ENCODE data around the gene CCDC190. TPM values are rescaled to one million over a fixed set of nuclear protein-coding genes. Genes with fewer than 3 reads are reported as not detected.
"Not testable (repeated sequence)": the region's sequence is repeated elsewhere in the genome, so short reads cannot be mapped to it uniquely, and the experiment has no call there.

CCDC190 gene
- total RNA-seq, 1 donor from 2014 or later: 0.23 TPM

- DNase-seq (ENCODE audit: low spot score): peak; percentile 74
Observed at GRCh38 chr1:162878000-162878596, 17.1 kb upstream of the CCDC190 start.

- no peak for DNase-seq (ENCODE audit: low spot score)
Observed at GRCh38 chr1:162877412-162877811, 16.4 kb upstream of the CCDC190 start.

DNA sequence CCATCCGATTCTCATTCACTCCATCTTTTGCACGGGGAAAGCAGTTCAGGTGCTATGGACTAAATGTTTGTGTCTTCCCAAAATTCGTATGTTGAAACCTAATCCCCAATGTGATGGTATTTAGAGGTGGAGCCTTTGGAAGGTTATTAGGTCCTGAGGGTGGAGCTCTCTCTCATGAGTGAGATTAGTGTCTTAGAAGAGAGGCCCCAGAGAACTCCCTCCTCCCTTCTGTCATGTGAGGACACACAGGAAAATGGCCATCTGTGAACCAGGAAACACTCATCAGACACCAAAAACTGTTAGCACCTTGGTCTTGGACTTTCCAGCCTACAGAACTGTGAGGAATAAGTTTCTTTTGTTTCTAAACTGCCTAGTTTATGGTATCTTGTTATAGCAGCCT lies 15.8 kb upstream of the CCDC190 start:
- no peak for DNase-seq (ENCODE audit: low spot score)

DNA sequence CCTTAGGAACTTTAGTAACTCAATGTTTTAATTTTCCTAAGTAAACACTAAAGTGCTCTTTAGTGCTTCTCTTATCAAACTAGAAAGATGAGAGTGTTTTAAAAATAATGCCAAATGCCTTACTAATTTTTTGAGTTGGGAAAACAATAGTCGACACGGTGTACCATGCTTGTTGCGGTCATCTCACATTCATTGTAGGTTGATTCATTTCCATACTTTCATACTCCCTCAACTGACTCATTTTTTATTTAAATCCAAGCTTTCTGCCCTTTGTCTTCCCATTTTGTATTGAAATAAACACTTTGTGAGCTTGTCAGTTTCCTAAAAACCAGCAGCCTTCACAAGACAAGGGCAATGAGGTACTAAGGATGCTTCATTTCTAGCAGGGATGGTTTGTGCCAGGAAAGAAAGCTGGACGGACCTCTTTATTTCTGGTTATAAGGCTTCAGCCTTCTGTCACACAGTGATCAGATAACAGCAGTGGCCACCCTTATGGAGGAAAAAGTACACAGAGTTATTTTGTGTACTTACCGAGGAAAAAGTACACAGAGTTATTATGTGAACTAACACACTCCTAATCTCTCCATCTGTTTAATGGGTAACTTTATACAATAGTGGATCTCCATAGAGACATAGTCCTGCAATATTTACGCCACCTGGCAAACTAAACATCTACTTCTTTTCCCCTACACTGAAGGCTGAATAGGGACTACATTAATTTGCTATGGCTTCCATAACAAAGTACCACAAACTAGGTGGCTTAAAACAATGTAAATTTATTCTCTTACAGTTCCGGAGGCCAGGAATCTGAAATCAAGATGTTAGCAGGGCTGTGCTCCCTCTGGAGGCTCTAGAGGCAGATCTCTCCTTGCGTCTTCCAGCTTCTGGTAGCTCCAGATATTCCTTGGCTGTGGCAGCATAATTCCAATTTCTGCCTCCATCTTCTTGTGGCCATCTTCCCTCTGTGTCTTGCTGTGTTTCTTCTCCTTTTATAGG lies 13.0 kb upstream of the CCDC190 start:
- DNase-seq (ENCODE audit: low spot score): no peak

- DNase-seq (ENCODE audit: low spot score): no peak
Observed at GRCh38 chr1:162872981-162873380, 12.0 kb upstream of the CCDC190 start.

- not testable (repeated sequence) for DNase-seq (ENCODE audit: low spot score)
Observed at GRCh38 chr1:162871417-162871816, 10.4 kb upstream of the CCDC190 start.

DNA sequence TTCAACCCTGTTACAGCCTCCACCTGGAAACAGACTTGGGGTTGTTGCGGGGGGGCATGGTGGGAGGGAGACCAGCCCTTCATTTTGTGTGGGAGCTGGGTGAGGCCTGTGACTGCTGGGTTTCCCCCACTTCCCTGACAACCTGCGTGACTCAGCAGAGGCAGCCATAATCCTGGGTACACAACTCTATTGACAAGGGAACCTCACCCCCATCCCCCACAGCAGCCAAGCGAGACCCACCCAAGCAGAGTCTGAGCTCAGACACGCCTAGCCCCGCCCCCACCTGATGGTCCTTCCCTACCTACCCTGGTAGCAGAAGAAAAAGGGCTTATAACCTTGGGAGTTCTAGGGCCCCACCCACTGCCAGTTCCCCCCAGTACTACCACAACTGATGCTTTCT lies 8.0 kb upstream of the CCDC190 start:
- no peak for DNase-seq (ENCODE audit: low spot score)

DNA sequence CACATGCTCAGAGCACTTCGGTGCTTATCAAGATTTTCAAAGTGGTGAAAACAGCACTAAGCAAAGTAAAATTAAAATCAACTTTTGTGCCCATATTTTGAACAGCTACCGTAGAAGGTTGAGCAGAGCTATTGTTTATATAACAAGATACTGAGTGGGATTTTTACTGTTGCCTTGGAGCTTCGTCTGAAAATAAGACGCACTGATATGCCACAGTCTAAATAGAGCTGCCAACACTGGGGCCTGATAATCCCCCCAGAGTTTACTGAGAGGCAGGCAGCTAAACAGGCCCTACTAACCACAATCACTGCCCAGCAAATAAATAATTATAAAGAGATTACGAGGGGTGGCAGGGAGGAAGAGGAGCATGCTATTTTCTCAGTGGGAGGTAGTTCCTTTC lies 650 bp upstream of the CCDC190 start:
- DNase-seq (ENCODE audit: low spot score): no peak

DNA sequence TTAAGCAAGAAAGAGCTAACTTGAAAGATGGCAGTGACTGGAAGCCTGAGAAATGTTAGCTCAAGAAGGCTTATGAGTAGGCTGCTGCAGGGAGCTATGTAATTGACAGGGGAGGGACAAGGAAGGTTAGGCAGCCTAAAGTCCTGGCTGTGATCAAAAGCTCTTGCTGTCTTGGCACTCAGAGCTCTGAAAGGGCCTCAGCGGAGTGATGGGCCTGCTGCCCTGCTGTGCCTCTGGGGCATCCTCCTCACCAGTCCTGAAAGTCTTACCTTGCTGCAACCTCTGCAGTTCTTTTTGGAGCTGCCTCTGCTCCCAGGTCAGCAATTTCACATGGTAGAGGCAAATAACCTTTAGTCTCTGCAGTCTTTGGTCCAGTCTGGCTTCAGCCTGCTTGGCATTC lies 1.8 kb downstream of the CCDC190 start:
- no peak for DNase-seq (ENCODE audit: low spot score)

GRCh38 chr1:162857850-162858249 lies 3.1 kb downstream of the CCDC190 start:
- no peak for DNase-seq (ENCODE audit: low spot score)

GRCh38 chr1:162856260-162856659 lies 4.7 kb downstream of the CCDC190 start:
- DNase-seq (ENCODE audit: low spot score): no peak

DNA sequence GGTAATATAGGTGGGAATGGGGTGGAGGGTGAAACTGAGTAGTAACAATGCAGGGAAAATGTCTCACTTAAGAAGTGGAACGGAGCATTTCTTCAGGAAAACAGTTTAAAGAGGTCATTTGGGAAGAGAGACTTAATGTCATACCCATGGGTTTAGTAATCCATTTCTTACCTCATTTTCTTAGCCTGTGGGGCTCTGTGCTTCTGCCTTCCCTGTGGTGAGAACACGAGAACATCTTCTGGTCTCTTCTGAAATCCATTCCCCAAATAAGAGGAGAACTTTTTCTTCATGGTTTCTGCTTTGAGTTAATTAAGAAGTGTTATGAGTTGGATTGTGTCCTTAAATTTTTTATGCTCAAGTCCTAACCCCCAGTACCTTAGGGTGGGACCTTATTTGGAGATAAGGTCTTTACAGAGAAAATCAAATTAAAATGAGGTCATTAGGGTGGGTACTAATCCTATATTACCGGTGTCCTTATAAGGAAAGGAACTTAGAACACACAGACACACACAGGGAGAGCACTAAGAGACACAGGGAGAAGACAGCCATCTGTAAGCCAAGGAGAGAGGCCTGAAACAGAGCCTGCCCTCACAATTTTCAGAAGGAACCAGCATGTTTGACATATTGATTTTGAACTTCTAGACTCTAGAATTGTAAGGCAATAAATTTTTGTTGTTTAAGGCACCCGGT lies 5.4 kb downstream of the CCDC190 start:
- DNase-seq (ENCODE audit: low spot score): no peak

- DNase-seq (ENCODE audit: low spot score): peak; percentile 62
Observed at GRCh38 chr1:162854245-162854882, 6.6 kb downstream of the CCDC190 start.

- DNase-seq (ENCODE audit: low spot score): no peak
Observed at GRCh38 chr1:162851341-162851740, 9.6 kb downstream of the CCDC190 start.

DNA sequence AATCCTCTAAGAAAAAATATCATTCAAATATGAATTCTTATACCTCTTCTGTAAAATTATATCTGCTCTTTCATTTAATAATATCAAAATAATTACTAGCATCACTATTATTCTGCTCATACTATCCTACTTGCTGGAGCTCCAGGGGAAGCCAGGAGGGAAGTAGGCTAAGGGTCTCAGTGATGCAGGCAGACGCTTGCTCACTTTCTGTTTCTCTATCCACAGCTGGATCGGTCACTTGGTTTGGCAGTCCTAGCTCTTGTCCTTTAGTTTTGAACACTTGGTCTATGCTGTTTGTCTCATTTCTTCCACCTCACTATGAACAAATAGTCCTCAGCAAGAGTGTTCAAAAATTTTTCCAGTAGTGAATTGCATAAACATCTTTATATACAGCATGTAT lies 11.3 kb downstream of the CCDC190 start:
- no peak for DNase-seq (ENCODE audit: low spot score)

DNA sequence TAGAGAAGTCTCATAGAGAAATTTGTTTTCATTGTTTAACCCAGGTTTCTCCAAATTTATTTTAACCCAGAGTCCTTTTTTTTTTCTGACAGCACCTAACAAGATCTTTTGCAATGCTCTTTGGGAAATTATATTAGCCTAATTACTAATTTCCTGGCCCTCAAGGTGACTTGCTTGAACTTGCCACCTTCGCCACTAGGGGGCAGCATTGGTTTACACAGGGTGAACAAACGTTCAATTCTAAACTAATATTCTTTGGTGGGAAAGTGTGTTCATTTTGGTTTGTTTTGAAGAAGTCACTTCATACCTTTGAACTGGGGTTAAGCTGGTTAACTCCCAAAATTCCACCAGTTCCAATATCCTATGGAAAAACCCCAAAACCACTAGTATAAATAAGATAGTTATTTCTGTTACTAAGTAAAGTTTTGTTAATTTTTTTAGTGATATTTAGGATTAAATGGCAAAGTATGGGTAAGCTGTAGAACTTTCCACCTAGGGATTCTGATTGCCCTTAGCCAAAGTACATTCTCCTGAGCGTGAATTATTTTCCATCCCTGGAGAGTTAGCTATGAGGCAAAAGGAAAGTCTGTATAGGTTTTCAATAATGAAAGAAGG lies 13.0 kb downstream of the CCDC190 start:
- peak; percentile 83 for DNase-seq (ENCODE audit: low spot score)

GRCh38 chr1:162846256-162847212 lies 14.4 kb downstream of the CCDC190 start:
- no peak for DNase-seq (ENCODE audit: low spot score)

- DNase-seq (ENCODE audit: low spot score): no peak
Observed at GRCh38 chr1:162844153-162844552, 16.8 kb downstream of the CCDC190 start.

DNA sequence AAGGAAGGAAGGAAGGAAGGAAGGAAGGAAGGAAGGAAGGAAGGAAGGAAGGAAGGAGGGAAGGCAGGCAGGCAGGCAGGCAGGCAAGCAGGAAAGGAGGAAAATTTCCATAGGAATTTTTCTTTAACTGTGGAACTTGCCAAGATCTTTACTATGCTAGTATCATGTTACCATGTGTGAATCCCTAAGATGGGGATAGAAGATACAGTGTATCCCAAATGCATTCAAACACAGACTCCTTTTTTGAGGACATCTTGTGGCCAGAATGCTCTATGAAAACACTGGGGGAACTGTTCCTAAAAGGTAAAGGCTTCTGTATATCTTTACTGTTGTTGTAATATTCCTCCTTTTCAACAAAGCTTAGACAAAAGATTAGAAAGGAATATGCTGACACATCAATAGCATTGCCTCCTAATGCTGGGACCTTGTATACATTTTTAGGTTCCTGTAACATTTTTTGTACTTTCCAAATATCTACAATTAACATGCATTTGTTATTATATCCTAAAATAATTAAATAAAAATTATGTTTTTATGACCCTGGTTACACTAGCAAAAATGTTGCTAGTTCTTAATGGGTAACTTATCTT lies 20.6 kb downstream of the CCDC190 start:
- no peak for DNase-seq (ENCODE audit: low spot score)

GRCh38 chr1:162838863-162839262 lies 22.1 kb downstream of the CCDC190 start:
- DNase-seq (ENCODE audit: low spot score): no peak

All from ureter (tissue), 1 donor.